Jurkat, Clone E6-1 (cell line): ENCODE results near the gene CD247.

Experiments used
- DNase-seq: peaks from one replicate; pipeline ENCODE4 v3.0.0-alpha.2; 2011; ENCODE audit warnings: low read depth, low spot score
- H3K4me3 ChIP-seq: 2 replicates; pipeline ENCODE4 v1.5.1; 2011; ENCODE audit warnings: mild to moderate bottlenecking, low read length, control low read depth, moderate library complexity

The CD247 gene

GRCh38 chr1:167450843-167451242 is 67.5 kb downstream of the CD247 start:
- no peak for DNase-seq
- no peak overlapping the region for H3K4me3 ChIP-seq

DNA sequence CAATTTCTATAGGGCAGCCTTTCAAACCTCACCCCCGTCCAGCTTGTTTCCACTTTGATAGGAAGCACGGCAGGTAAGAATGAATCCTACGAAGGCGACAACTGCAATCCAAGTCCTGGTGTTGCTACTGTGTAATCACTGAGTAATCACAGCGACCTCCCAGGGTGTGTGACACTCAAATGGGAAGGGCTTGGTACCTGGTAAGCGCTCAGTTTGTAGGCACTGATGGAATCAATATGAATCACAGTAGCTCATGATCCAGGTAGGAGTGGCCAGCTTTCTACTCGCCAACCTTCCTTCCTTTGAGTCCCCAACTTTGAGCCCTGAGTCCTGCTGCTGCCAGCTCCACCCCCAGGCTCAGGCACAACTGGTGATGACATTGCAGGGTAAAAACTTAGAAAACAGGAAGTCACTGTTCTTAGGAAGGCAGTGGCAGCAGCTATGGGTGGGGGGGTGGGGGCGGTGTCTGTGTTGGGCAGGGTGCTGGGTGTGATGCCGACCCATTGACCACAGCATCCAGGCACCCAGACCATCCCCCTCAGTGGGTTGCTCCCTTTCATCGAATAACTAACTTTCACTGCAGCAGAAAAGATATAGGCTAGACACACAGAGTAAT is 70.7 kb downstream of the CD247 start:
- DNase-seq = no peak
- H3K4me3 ChIP-seq = no peak overlapping the region

DNA sequence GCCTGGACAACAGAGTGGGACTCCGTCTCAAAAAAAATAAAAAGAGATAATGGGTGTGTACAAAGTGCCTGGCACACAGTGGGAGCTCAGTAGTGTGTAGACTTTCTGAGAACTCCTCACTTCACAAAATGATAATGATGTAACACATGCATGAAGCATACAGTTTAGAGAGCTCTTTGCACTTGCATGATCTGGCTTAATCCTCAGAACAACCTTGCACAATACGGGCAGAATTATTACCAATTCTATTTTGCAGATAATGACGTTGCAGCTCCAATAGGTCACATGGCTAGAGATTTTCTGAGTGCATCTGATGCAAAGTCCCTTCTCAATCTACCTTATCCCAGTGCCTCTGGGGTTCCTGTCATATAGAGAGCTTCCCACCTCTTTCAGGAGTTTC is 71.4 kb downstream of the CD247 start:
- no peak overlapping the region for H3K4me3 ChIP-seq
- DNase-seq = no peak

- H3K4me3 ChIP-seq = no peak overlapping the region
- no peak for DNase-seq
Measured at GRCh38 chr1:167443757-167444156, 74.6 kb downstream of the CD247 start.

DNA sequence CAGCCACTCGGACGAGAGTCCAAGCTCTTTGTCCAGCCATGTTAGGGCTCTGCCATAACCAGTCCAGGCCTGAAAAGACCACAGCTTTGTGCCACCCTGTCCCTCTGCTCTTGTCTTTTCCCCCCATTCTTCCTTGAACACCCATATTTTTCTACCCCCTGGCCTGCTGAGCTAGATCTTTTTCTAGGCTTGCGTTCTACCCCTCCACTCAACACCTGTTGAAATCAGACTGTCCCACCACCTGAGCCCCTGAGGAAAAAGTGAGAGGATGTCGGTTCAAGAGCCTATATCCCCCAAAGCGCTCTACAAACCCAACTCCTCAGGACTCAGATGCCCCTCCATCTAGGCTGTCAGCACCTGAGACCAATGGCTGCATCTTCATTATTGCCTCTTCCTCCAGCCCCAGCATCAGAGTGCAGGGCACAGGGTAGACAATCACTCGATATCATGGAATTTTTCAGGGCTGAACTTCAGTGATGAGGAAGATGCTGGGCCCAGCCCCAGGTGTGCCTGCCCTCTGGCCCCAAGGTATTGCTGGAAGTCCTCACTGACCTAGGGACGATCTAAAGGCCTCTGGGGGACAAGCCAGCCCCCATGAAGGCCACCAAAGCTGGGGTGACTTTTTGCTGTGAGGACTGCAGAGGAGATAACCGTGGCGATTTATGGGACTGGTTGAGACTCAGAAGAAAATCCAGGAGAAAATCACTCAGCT is 75.3 kb downstream of the CD247 start:
- H3K4me3 ChIP-seq = no peak overlapping the region
- DNase-seq = no peak

- H3K4me3 ChIP-seq = no peak overlapping the region
- peak; percentile 72 for DNase-seq
Measured at GRCh38 chr1:167442142-167442848, 76.0 kb downstream of the CD247 start.

DNA sequence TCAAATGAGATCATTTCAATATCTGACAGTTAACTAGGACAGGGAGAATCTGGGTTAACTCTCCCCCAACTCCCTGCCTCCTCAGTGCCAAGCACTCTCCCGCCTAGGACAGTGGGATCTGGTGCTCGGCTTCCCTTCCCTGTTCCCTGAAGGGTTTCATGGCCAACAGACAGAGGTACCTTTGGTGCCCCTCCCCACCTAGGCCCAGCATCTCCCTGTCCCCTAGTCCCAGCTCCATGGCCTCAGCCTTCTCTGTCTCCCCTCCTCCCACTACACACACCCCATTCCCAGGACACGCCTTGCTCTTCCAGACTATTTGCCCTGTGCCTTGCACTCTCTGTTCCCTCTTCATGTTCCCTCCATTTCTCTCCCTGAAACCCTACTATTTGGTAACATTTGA is 77.1 kb downstream of the CD247 start:
- no peak for DNase-seq
- H3K4me3 ChIP-seq = no peak overlapping the region

- DNase-seq = no peak
- H3K4me3 ChIP-seq = no peak overlapping the region
Measured at GRCh38 chr1:167440776-167441175, 77.6 kb downstream of the CD247 start.

DNA sequence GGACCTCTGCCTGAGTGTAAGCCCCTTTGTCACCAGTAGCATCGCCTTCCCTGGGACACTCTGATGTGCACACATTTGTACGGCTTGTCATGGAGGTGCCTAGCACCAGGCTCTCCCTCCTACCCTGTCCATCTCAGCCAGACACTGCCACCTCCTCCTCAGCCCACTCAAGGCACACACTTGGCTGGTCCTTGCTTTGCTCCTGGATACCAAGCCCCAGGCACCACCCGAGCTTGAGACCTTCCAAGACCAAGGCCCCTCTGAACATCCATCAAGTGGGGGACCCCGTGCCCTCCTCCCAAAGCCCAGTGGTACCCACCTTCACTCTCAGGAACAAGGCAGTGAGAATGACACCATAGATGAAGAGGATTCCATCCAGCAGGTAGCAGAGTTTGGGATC is 78.0 kb downstream of the CD247 start:
- no peak overlapping the region for H3K4me3 ChIP-seq
- no peak for DNase-seq

- DNase-seq = no peak
- H3K4me3 ChIP-seq = no peak overlapping the region
Measured at GRCh38 chr1:167439301-167439988, 78.9 kb downstream of the CD247 start.

GRCh38 chr1:167438171-167439138 is 79.9 kb downstream of the CD247 start:
- no peak for DNase-seq
- no peak overlapping the region for H3K4me3 ChIP-seq

- H3K4me3 ChIP-seq = no peak overlapping the region
- no peak for DNase-seq
Measured at GRCh38 chr1:167435484-167435883, 82.8 kb downstream of the CD247 start.

- H3K4me3 ChIP-seq = no peak overlapping the region
- no peak for DNase-seq
Measured at GRCh38 chr1:167434306-167434705, 84.0 kb downstream of the CD247 start.

- DNase-seq = no peak
- no peak overlapping the region for H3K4me3 ChIP-seq
Measured at GRCh38 chr1:167433884-167434283, 84.4 kb downstream of the CD247 start.

GRCh38 chr1:167432780-167433179 is 85.5 kb downstream of the CD247 start:
- DNase-seq = no peak
- no peak overlapping the region for H3K4me3 ChIP-seq

DNA sequence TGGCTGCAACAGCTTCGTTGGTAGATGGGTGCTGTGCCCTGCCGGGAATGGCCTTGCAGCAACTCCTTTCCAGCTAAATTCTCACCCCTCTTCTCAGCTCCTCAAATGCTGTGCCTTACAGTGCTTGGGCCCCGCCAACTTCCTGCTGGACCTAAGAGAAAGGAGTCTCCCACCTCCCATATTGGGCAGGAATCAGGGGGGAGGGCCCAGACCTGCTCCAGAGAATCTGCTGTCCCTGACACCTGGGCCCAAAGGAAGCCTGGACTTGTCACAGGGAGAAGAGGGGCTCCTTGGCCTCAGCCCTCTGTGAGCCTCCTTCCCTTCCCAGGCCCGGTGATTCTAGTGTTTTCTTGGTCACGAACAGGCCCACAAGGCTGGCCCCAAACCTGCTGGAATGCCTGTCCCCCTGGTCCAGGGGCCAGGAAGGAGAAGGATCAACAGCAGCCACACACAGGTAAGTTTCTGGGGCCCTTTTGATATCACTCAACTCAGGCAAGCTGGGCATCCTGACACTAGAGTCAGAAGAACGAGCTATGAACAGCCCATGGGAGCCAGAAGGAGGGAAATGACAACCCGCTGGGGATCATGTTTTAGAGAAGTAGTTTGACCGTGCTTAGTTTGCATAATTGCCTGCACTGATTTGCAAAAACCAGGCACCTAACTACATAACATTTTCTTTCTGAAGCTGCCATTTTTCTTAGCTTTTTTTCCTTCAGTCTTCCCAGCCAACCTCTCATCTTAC is 86.2 kb downstream of the CD247 start:
- no peak for DNase-seq
- no peak overlapping the region for H3K4me3 ChIP-seq

GRCh38 chr1:167431261-167431908 is 86.9 kb downstream of the CD247 start:
- no peak overlapping the region for H3K4me3 ChIP-seq
- no peak for DNase-seq

DNA sequence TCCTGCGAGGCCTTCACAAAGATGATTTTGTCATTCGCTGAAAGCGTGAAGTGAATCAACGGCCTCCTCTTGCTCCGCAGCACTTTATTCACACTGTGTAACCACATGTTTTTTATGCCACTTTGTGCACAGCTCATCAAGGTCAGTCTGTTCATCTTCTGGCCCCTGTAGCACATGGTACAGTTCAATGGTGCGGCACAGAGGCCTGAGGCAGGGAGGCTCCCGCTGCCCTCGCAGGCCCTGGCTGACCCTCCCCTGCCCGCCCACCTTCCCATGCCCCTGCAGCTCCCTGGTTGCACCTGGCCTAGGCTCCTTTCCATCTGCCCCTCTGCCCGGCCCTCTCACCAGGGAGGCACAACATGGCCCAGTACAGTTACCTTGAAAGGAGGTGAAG is 87.5 kb downstream of the CD247 start:
- no peak for DNase-seq
- H3K4me3 ChIP-seq = no peak overlapping the region
